GM19463 (cell line): Measurements from ENCODE around the gene GNB2.
"Not testable (repeated sequence)": the region's sequence is repeated elsewhere in the genome, so short reads cannot be mapped to it uniquely, and the experiment has no call there.

Experiments used
- ATAC-seq: cut with Tn5 transposase; IDR thresholded peaks from one replicate; pipeline ENCODE4 v1.9.1; 2021; ENCODE audit warnings: mild to moderate bottlenecking, moderate library complexity; ENCODE audit not compliant: unreplicated experiment

The GNB2 gene

GRCh38 chr7:100662194-100662776 lies 11.3 kb upstream of the GNB2 start:
- ATAC-seq: not testable (repeated sequence)

- ATAC-seq: no peak
Observed at GRCh38 chr7:100665168-100665726, 8.3 kb upstream of the GNB2 start.

- no peak for ATAC-seq
Observed at GRCh38 chr7:100667331-100668068, 6.0 kb upstream of the GNB2 start.

DNA sequence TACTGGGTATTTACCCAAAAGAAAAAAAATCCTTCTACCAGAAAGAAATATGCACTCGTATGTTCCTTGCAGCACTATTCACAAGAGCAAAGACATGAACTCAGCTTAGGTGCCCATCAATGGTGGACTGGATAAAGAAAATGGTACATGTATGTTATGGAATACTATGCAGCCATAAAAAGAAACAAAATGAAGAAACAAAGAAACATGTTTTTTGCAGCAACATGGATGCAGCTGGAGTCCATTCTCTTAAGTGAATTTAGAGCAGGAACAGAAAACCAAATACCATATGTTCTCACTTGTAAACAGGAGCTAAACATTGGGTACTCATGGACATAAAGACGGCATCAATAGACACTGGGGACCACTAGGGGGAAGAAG lies 5.5 kb upstream of the GNB2 start:
- no peak for ATAC-seq

- ATAC-seq: not testable (repeated sequence)
Observed at GRCh38 chr7:100669106-100669505, 4.4 kb upstream of the GNB2 start.

DNA sequence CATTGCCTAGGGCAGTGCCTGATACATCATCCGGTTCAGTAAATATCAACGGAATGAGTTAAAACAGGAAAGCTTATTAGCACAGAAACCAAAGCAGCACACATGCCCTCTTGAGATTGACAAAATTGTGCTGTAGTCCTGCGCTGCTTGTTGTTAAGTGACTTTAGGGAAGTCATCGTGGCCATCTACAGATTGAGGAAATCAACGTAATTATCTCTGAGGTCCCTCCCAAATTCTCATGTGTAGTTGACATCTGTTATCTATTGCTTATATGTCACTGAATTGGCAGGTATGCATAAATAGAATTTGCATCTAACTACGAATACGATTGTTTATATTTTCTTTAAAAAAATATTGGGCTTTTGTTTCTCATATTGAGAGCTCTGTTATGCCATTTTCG lies 3.5 kb upstream of the GNB2 start:
- no peak for ATAC-seq

GRCh38 chr7:100671353-100672327 lies 1.9 kb upstream of the GNB2 start:
- ATAC-seq: no peak

- no peak for ATAC-seq
Observed at GRCh38 chr7:100673942-100674410, 436 bp downstream of the GNB2 start.

- ATAC-seq: no peak
Observed at GRCh38 chr7:100674411-100675104, 1.0 kb downstream of the GNB2 start.

DNA sequence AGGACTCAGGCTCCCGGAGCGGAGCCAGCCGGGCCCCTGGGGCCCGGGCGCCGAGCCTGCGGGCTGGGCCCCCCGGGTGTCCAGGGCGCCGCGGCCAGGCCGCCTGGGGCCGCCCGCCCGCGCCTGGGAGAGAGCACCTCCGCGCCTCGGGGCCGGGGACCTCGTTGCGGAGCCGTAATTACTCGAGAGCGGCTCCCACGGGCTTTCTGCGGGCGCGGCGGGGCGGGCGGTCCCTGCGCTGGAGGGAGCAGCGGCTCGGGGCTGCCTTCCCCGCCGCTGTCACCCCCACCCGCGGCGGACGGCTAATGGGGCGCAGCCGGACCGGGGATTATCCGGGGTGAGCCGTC lies 1.5 kb downstream of the GNB2 start:
- no peak for ATAC-seq

GRCh38 chr7:100675581-100676350 lies 2.2 kb downstream of the GNB2 start:
- ATAC-seq: peak; percentile 28

- no peak for ATAC-seq
Observed at GRCh38 chr7:100676501-100677306, 3.2 kb downstream of the GNB2 start.

DNA sequence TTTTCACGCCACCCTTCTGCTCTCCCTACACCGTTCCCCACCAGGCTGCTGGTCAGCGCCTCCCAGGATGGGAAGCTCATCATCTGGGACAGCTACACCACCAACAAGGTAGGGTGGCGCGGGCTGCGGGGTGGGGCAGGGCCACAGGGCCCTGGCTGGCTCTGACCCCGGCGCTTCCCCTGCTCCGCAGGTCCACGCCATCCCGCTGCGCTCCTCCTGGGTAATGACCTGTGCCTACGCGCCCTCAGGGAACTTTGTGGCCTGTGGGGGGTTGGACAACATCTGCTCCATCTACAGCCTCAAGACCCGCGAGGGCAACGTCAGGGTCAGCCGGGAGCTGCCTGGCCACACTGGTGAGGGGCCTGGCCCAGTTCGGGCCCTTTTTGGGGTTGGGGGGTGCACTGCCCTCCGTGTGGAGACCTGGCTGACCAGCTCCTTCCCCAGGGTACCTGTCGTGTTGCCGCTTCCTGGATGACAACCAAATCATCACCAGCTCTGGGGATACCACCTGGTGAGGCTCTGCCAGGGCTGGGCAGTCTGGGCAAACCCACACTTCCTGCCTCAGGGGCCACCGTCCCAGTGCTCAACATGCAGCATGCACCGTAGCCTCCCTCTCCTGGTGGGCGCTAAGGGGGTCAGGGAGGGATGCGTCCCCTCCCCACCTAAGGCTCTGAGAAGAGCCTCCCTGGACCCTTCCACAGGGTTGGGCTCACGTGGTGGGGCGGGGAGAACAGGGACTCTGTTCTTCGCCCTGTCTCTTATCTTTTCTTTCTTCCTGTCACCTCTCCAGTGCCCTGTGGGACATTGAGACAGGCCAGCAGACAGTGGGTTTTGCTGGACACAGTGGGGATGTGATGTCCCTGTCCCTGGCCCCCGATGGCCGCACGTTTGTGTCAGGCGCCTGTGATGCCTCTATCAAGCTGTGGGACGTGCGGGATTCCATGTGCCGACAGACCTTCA lies 4.0 kb downstream of the GNB2 start:
- ATAC-seq: no peak

GRCh38 chr7:100678291-100678984 lies 4.9 kb downstream of the GNB2 start:
- no peak for ATAC-seq

DNA sequence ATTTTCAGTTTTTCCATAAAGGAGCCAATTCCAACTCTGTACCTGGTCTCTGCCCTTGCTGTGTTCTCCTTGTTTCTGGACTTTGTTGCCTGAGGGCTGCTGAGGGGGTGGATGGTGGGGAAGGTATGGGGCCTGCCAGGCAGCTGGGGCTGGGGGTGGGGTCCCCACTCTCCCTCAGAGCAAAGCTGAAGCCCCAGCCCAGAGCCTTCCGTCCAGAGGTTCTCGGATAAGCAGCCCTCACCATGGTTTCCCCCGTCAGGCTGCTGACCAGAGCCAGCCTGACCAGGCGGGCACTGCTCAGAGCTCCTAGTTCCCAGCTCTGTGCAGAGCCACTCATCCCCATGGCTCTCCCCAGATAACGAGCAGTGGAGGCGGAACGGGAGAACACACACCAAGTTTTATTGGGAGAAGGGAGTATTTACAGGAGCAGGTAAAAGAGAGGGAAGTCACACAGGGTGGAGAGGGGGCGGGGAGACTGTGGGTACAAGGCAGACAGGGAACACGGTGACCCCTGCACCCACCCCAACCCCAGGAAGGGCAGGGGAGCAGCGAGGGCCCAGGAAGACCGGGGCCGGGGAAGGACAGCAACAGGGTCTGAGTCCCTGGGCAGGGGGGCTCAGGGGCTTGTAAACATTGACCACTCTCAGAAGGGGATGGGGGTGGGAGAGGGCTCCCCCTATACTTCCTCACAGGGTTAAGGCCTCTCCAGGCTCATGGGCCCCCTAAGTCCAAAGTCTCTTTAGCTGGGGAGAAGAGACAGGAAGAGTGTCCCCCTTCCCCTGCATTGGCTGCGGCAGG lies 5.8 kb downstream of the GNB2 start:
- ATAC-seq: no peak

GRCh38 chr7:100679927-100680575 lies 6.5 kb downstream of the GNB2 start:
- ATAC-seq: no peak
